Hepatocyte (in vitro differentiated cells): ENCODE measurements around the gene PPP1R12A.

ENCODE experiments used
- EZH2 ChIP-seq: fragments of 200-600 bp; sonication (generic); IDR thresholded peaks from 2 replicates; pipeline ENCODE4 v1.6.1; 2016; ENCODE audit warnings: antibody characterized with exemption, mild to moderate bottlenecking, borderline replicate concordance
- EZH2phosphoT487 ChIP-seq: fragments of 200-600 bp; sonication (generic); IDR thresholded peaks from one replicate; pipeline ENCODE4 v1.6.1; 2018; ENCODE audit warnings: antibody characterized with exemption, mild to moderate bottlenecking, low read depth, moderate library complexity; ENCODE audit not compliant: unreplicated experiment, severe bottlenecking
- TF ChIP-seq, protein P1 (sequence below): fragments of 200-600 bp; sonication (generic); IDR thresholded peaks from 2 replicates; pipeline ENCODE4 v1.5.1; 2016; ENCODE audit warnings: antibody characterized with exemption, mild to moderate bottlenecking; ENCODE audit not compliant: poor library complexity

GRCh38 chr12:79843978-79844377 is 90.9 kb downstream of the PPP1R12A start:
- TF ChIP-seq, protein P1, sequence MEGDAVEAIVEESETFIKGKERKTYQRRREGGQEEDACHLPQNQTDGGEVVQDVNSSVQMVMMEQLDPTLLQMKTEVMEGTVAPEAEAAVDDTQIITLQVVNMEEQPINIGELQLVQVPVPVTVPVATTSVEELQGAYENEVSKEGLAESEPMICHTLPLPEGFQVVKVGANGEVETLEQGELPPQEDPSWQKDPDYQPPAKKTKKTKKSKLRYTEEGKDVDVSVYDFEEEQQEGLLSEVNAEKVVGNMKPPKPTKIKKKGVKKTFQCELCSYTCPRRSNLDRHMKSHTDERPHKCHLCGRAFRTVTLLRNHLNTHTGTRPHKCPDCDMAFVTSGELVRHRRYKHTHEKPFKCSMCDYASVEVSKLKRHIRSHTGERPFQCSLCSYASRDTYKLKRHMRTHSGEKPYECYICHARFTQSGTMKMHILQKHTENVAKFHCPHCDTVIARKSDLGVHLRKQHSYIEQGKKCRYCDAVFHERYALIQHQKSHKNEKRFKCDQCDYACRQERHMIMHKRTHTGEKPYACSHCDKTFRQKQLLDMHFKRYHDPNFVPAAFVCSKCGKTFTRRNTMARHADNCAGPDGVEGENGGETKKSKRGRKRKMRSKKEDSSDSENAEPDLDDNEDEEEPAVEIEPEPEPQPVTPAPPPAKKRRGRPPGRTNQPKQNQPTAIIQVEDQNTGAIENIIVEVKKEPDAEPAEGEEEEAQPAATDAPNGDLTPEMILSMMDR = no peak
- TF ChIP-seq EZH2phosphoT487 (no peak), EZH2 (no peak)
